Measurements from ENCODE around the gene RPS6KA2.
A peak's percentile ranks its signal among the peaks of the same experiment; 100 is the strongest.

Gene RPS6KA2

GRCh38 chr6:166419717-166420116 is 207.3 kb downstream of the RPS6KA2 start:
- no peak overlapping the region for H3K4me3 ChIP-seq (replicated peaks; ENCODE audit: insufficient read depth, low read length)
- no peak overlapping the region for H3K27ac ChIP-seq (replicated peaks)
- H3K27me3 ChIP-seq (ENCODE audit: insufficient read depth, poor library complexity, severe bottlenecking) = no peaks in the 10 kb centered on the region
- no peak for DNase-seq (ENCODE audit: low read depth in 1 of 2, low spot score in 1 of 2)
- no peak for TF ChIP-seq GABPA (IDR thresholded peaks at IDR 0.05; ENCODE audit: low read depth)
- TF ChIP-seq SPI1 (IDR thresholded peaks at IDR 0.05; ENCODE audit: borderline replicate concordance, low read depth) = no peak
- no peak for TF ChIP-seq CTCF (IDR thresholded peaks at IDR 0.05; ENCODE audit: insufficient read depth, low read length)

DNA sequence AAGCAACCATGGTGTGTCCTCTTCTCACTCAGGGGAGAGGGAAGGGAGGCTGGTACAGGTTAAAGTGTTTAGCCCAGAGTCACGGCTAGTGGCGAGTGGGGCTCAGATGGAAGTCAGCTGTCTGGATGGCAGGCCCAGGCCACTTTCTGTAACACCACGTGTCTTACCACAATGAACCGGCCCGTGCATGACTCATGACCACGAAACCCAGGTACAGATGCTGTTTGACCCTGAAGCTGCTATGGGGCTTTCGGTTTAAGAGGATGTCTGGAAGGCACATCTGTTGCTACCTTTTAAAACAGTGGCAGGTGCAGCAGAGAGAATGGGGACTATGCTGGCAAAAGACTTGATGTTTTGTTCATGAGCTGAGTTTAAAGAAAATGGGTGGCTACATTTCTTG is 207.8 kb downstream of the RPS6KA2 start:
- H3K27ac ChIP-seq (replicated peaks) = no peak overlapping the region
- H3K4me3 ChIP-seq (replicated peaks; ENCODE audit: insufficient read depth, low read length) = no peak overlapping the region
- TF ChIP-seq GABPA (IDR thresholded peaks at IDR 0.05; ENCODE audit: low read depth) = no peak
- TF ChIP-seq POLR2AphosphoS5 (IDR thresholded peaks at IDR 0.05; ENCODE audit: low read depth) = peak; percentile 67
- peak; percentile 16 to 49 for DNase-seq (ENCODE audit: low read depth in 1 of 2, low spot score in 1 of 2)
- H3K27me3 ChIP-seq (ENCODE audit: insufficient read depth, poor library complexity, severe bottlenecking) = no peaks in the 10 kb centered on the region

- H3K27me3 ChIP-seq (ENCODE audit: insufficient read depth, poor library complexity, severe bottlenecking) = no peaks in the 10 kb centered on the region
- TF ChIP-seq POLR2AphosphoS5 (IDR thresholded peaks at IDR 0.05; ENCODE audit: low read depth) = no peak
- no peak for TF ChIP-seq CTCF (IDR thresholded peaks at IDR 0.05; ENCODE audit: insufficient read depth, low read length)
- TF ChIP-seq GABPA (IDR thresholded peaks at IDR 0.05; ENCODE audit: low read depth) = no peak
- TF ChIP-seq, protein P1, sequence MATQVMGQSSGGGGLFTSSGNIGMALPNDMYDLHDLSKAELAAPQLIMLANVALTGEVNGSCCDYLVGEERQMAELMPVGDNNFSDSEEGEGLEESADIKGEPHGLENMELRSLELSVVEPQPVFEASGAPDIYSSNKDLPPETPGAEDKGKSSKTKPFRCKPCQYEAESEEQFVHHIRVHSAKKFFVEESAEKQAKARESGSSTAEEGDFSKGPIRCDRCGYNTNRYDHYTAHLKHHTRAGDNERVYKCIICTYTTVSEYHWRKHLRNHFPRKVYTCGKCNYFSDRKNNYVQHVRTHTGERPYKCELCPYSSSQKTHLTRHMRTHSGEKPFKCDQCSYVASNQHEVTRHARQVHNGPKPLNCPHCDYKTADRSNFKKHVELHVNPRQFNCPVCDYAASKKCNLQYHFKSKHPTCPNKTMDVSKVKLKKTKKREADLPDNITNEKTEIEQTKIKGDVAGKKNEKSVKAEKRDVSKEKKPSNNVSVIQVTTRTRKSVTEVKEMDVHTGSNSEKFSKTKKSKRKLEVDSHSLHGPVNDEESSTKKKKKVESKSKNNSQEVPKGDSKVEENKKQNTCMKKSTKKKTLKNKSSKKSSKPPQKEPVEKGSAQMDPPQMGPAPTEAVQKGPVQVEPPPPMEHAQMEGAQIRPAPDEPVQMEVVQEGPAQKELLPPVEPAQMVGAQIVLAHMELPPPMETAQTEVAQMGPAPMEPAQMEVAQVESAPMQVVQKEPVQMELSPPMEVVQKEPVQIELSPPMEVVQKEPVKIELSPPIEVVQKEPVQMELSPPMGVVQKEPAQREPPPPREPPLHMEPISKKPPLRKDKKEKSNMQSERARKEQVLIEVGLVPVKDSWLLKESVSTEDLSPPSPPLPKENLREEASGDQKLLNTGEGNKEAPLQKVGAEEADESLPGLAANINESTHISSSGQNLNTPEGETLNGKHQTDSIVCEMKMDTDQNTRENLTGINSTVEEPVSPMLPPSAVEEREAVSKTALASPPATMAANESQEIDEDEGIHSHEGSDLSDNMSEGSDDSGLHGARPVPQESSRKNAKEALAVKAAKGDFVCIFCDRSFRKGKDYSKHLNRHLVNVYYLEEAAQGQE (IDR thresholded peaks at IDR 0.05; ENCODE audit: insufficient replicate concordance, low read depth) = no peak
- no peak for TF ChIP-seq SPI1 (IDR thresholded peaks at IDR 0.05; ENCODE audit: borderline replicate concordance, low read depth)
- no peak overlapping the region for H3K4me3 ChIP-seq (replicated peaks; ENCODE audit: insufficient read depth, low read length)
- H3K27ac ChIP-seq (replicated peaks) = no peak overlapping the region
- DNase-seq (ENCODE audit: low read depth in 1 of 2, low spot score in 1 of 2) = no peak
These were observed 208.3 kb downstream of the RPS6KA2 start for GRCh38 chr6:166418691-166419143.

- DNase-seq (ENCODE audit: low read depth in 1 of 2, low spot score in 1 of 2) = no peak
- TF ChIP-seq, protein P1 (IDR thresholded peaks at IDR 0.05; ENCODE audit: insufficient replicate concordance, low read depth) = no peak
- TF ChIP-seq POLR2AphosphoS5 (IDR thresholded peaks at IDR 0.05; ENCODE audit: low read depth) (no peak), GABPA (IDR thresholded peaks at IDR 0.05; ENCODE audit: low read depth) (no peak), CTCF (IDR thresholded peaks at IDR 0.05; ENCODE audit: insufficient read depth, low read length) (no peak), SPI1 (IDR thresholded peaks at IDR 0.05; ENCODE audit: borderline replicate concordance, low read depth) (no peak)
- no peak overlapping the region for H3K27ac ChIP-seq (replicated peaks)
These were observed 209.8 kb downstream of the RPS6KA2 start for GRCh38 chr6:166417285-166417691.

More at GRCh38 chr6:166417285-166417691, 209.8 kb downstream of the RPS6KA2 start:
- Histone ChIP-seq H3K4me3 (replicated peaks; ENCODE audit: insufficient read depth, low read length) (no peak overlapping the region), H3K27me3 (ENCODE audit: insufficient read depth, poor library complexity, severe bottlenecking) (no peaks in the 10 kb centered on the region)

All from HL-60 (cell line).